Caco-2 (cell line): ENCODE results near the gene STPG1. TPM values are rescaled to one million over a fixed set of nuclear protein-coding genes. Genes with fewer than 3 reads are reported as not detected.

ENCODE experiments used
- BruUV-seq: library from RNA; stranded (reverse); fragments of 400-500 nt; replicated peaks from 2 replicates; lab custom pipeline; 2021; lab: Mats Ljungman, UMichigan
- CTCF ChIA-PET: fragments of 300-600 bp; sonication (Branson Sonifier 250); formaldehyde crosslinking; loops from one replicate; lab custom pipeline; 2022; ENCODE audit warnings: antibody characterized with exemption; lab: Charles Lee
- POLR2A ChIA-PET: fragments of 300-600 bp; sonication (Branson Sonifier 250); formaldehyde crosslinking; loops from one replicate; lab custom pipeline; 2022; ENCODE audit warnings: antibody characterized with exemption; lab: Charles Lee
- DNase-seq, 2 experiments: peaks; one replicate each; pipeline versions ENCODE4 v3.0.0 to v3.0.0-alpha.2; 2020 to 2022
- H3K27me3 ChIP-seq: replicated peaks from 2 replicates; pipeline ENCODE4 v1.6.0; 2011; ENCODE audit warnings: low read length; ENCODE audit not compliant: control insufficient read depth, insufficient read depth
- H3K36me3 ChIP-seq: 2 replicates; pipeline ENCODE4 v1.5.1; 2011; ENCODE audit warnings: low read length; ENCODE audit not compliant: control insufficient read depth, insufficient read depth
- H3K4me1 ChIP-seq: fragments of 250-450 bp; sonication (Bioruptor Pico); 2 replicates; pipeline ENCODE4 v1.5.1; 2020; ENCODE audit warnings: mild to moderate bottlenecking
- H3K4me3 ChIP-seq: 2 replicates; pipeline ENCODE4 v1.5.1; 2011; ENCODE audit warnings: low read depth, mild to moderate bottlenecking, control low read depth, low read length
- H3K9me3 ChIP-seq: fragments of 250-450 bp; sonication (Bioruptor Pico); 2 replicates; pipeline ENCODE4 v1.5.1; 2020; ENCODE audit warnings: mild to moderate bottlenecking, moderate library complexity
- H3K27ac Mint-ChIP-seq: one replicate; pipeline ENCODE4 v1.8.0; 2022; ENCODE audit warnings: mixed read lengths; ENCODE audit not compliant: unreplicated experiment
- H3K27me3 Mint-ChIP-seq: one replicate; pipeline ENCODE4 v1.8.0; 2022; ENCODE audit warnings: mixed read lengths; ENCODE audit not compliant: insufficient read depth, unreplicated experiment
- H3K36me3 Mint-ChIP-seq: one replicate; pipeline ENCODE4 v1.8.0; 2022; ENCODE audit warnings: mild to moderate bottlenecking, mixed read lengths; ENCODE audit not compliant: insufficient read depth, unreplicated experiment
- H3K4me1 Mint-ChIP-seq: one replicate; pipeline ENCODE4 v1.8.0; 2022; ENCODE audit warnings: low read depth, mixed read lengths; ENCODE audit not compliant: unreplicated experiment
- H3K4me3 Mint-ChIP-seq: one replicate; pipeline ENCODE4 v1.8.0; 2022; ENCODE audit warnings: mild to moderate bottlenecking, moderate library complexity, mixed read lengths; ENCODE audit not compliant: unreplicated experiment
- H3K9me3 Mint-ChIP-seq: one replicate; pipeline ENCODE4 v1.8.0; 2022; ENCODE audit warnings: mixed read lengths; ENCODE audit not compliant: unreplicated experiment
- CTCF ChIP-seq, 2 experiments: fragments of 200-600 bp in 1 of 2; IDR thresholded peaks; 1 replicate in 1 of 2; 2 replicates in 1 of 2; pipeline versions ENCODE4 v1.5.1 to v1.8.0; 2011 to 2022; ENCODE audit warnings: antibody characterized with exemption in 1 of 2, control low read depth in 1 of 2, inconsistent platforms in 1 of 2, low read depth in 1 of 2, low read length in 1 of 2, mild to moderate bottlenecking in 1 of 2, moderate library complexity in 1 of 2; ENCODE audit not compliant: insufficient read depth in 1 of 2, severe bottlenecking in 1 of 2, unreplicated experiment in 1 of 2
- intact Hi-C: fragments of 100-400 bp; cut with micrococcal nuclease; formaldehyde crosslinking; loops from one replicate; pipeline ENCODE4 v1.10.0; 2022; ENCODE audit not compliant: unreplicated experiment
- total RNA-seq: library from RNA; stranded (reverse); gene quantifications from 2 replicates; pipeline ENCODE4 v1.2.3, GENCODE V29; 2022

The STPG1 gene
- total RNA-seq, 1 experiment from 2014 or later = 8.6 TPM

DNA sequence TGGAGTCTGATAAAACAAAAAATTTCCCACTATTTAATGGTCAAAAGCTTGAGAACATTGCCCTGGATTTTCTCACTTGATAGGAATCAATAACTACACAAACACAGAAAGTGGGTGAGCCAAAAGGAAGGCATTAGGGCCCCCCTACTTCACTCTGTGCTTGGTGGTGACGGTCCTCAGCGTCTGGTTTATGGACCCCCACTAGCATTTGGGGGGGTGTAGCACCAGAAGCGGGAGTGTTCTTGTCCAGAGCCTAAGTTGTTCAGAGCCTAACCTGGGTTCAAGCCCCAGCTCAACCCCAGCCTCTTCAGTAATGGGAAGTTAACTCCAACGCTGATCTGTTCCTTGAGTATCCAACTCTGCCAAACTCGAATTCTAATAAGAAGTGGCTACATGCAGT is 33.1 kb downstream of the STPG1 start:
- H3K36me3 Mint-ChIP-seq = peaks cover 5% of the 10 kb centered on the region
- H3K9me3 ChIP-seq = no peaks in the 10 kb centered on the region
- H3K27me3 ChIP-seq = no peaks in the 10 kb centered on the region
- no peak overlapping the region for H3K4me3 Mint-ChIP-seq
- no peaks in the 10 kb centered on the region for H3K9me3 Mint-ChIP-seq
- H3K4me3 ChIP-seq = no peak overlapping the region
- peak overlapping the region; percentile 9 for H3K27ac Mint-ChIP-seq
- ChIA-PET CTCF (no interaction called here), POLR2A (no interaction called here)
- no peak for TF ChIP-seq CTCF (IDR thresholded peaks at IDR 0.05; ENCODE audit: insufficient read depth in 1 of 2, low read depth in 1 of 2, low read length in 1 of 2, severe bottlenecking in 1 of 2, unreplicated experiment in 1 of 2)
- H3K27me3 Mint-ChIP-seq = no peaks in the 10 kb centered on the region
- peaks cover 20% of the 10 kb centered on the region for H3K4me1 ChIP-seq
- peaks cover 17% of the 10 kb centered on the region for H3K4me1 Mint-ChIP-seq
- intact Hi-C loops = no loop called here
- DNase-seq = no peak
- no peaks in the 10 kb centered on the region for H3K36me3 ChIP-seq
- BruUV-seq = no TSS peak

DNA sequence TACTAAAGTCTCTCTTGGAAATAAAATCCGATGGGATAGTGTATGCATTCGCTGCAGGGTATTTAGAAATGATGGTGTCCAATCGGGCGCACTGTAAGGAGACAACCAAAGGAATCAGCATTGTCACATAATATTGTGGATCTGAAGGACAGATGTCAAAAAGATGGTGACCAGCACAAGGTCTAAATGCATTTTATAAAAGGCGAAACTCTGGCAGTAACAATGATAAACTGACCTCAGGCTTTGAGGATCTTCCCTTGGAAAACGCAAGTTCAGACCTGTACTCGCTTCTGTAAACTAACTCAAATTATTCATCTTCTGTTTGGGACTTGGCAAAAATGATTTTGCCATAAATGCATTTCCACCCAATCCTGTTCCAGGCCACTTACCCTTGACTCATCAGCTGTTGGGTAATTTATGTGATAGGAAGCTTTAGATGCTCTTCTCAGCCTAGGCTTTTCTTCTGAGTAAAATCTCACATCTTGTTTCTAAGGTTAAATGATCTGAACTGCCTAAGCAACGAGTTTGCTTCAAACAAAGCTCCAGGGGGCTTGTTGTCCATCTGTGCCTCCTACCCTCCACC is 33.8 kb downstream of the STPG1 start:
- intact Hi-C loops = no loop called here
- H3K27ac Mint-ChIP-seq = peak overlapping the region; percentile 9
- CTCF ChIA-PET = no interaction called here
- peaks cover 6% of the 10 kb centered on the region for H3K36me3 Mint-ChIP-seq
- Histone ChIP-seq H3K4me3 (no peak overlapping the region), H3K9me3 (no peaks in the 10 kb centered on the region), H3K4me1 (peaks cover 27% of the 10 kb centered on the region), H3K36me3 (no peaks in the 10 kb centered on the region), H3K27me3 (no peaks in the 10 kb centered on the region)
- H3K27me3 Mint-ChIP-seq = no peaks in the 10 kb centered on the region
- peaks cover 24% of the 10 kb centered on the region for H3K4me1 Mint-ChIP-seq
- no peak for DNase-seq
- TF ChIP-seq CTCF (IDR thresholded peaks at IDR 0.05; ENCODE audit: insufficient read depth in 1 of 2, low read depth in 1 of 2, low read length in 1 of 2, severe bottlenecking in 1 of 2, unreplicated experiment in 1 of 2) = no peak
- POLR2A ChIA-PET = no interaction called here
- no TSS peak for BruUV-seq
- no peaks in the 10 kb centered on the region for H3K9me3 Mint-ChIP-seq
- no peak overlapping the region for H3K4me3 Mint-ChIP-seq

DNA sequence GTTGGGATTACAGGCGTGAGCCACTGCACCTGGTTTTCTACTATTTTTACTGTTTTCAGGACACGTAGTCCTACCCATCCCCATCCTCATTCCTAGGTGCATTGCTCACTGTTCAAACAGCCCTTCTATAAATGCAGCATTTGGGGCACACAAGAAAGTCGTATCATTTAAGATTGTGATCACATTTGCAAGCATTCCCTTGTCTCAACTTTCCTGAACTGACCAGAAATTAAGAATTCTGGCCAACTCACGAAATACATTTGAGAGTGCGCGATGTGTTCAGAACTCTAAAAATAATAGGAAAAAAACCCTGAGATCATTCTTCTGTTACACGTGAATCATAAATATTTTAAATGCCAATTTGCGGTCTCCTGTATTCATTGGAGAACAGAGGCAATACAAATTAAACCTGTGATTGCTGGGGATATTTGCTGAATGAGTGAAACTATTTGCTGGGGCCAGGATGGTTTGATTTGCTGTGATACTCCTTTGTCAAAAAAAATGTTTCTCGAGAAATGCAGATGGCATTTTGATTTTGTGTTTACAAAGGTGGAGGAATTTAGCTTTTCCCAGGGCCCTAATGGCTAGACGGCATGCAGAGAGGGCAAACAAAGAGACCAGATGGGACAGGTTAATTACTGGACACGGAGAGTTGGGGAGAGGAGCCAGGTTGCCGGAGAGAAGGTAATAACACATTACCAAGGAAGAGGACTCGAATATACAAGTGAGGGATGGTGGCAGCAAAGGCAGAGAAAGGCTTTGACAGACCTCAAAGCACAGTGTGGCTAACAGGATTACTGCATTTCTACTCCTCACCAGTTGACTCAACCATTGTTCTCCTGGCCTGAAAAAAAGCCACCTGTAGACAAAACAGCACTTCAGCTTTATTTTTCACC is 38.4 kb downstream of the STPG1 start:
- Histone ChIP-seq H3K27me3 (no peaks in the 10 kb centered on the region), H3K9me3 (no peaks in the 10 kb centered on the region), H3K36me3 (no peaks in the 10 kb centered on the region), H3K4me3 (no peak overlapping the region), H3K4me1 (peaks cover 29% of the 10 kb centered on the region)
- H3K4me1 Mint-ChIP-seq = peaks cover 21% of the 10 kb centered on the region
- POLR2A ChIA-PET = no interaction called here
- DNase-seq = peak; percentile 61 to 62
- TF ChIP-seq CTCF (IDR thresholded peaks at IDR 0.05; ENCODE audit: insufficient read depth in 1 of 2, low read depth in 1 of 2, low read length in 1 of 2, severe bottlenecking in 1 of 2, unreplicated experiment in 1 of 2) = no peak
- peak overlapping the region; percentile 98 for H3K27ac Mint-ChIP-seq
- CTCF ChIA-PET = interaction anchor here (1.0 kb wide), 2 partner anchors 176 to 225 kb away, joined by 3 to 4 read pairs; no protein-coding TSS in a partner anchor
- no peaks in the 10 kb centered on the region for H3K9me3 Mint-ChIP-seq
- H3K27me3 Mint-ChIP-seq = no peaks in the 10 kb centered on the region
- H3K36me3 Mint-ChIP-seq = peaks cover 6% of the 10 kb centered on the region
- H3K4me3 Mint-ChIP-seq = peak overlapping the region; percentile 69
- intact Hi-C loops = no loop called here
- no TSS peak for BruUV-seq
